MM.1S (cell line): ENCODE measurements around the gene ALG8.
A peak's percentile ranks its signal among the peaks of the same experiment; 100 is the strongest.

Experiments used
- DNase-seq: peaks from one replicate; pipeline ENCODE4 v3.0.0-alpha.2; 2015
- H2AFZ ChIP-seq: fragments of 300-600 bp; sonication (generic); 2 replicates; pipeline ENCODE4 v1.6.0; 2016; ENCODE audit warnings: antibody characterized with exemption, low read length
- H3F3A ChIP-seq: fragments of 300-600 bp; sonication (generic); 2 replicates; pipeline ENCODE4 v1.6.1; 2016; ENCODE audit warnings: mild to moderate bottlenecking, antibody characterized with exemption, low read length, moderate library complexity, mixed read lengths; ENCODE audit not compliant: insufficient read depth
- H3K27ac ChIP-seq: fragments of 300-600 bp; sonication (generic); 2 replicates; pipeline ENCODE4 v1.5.1; 2016; ENCODE audit warnings: mild to moderate bottlenecking, low read length
- H3K27me3 ChIP-seq: fragments of 300-600 bp; sonication (generic); replicated peaks from 2 replicates; pipeline ENCODE4 v1.6.0; 2016; ENCODE audit warnings: low read length; ENCODE audit not compliant: insufficient read depth
- H3K36me3 ChIP-seq: fragments of 300-600 bp; sonication (generic); replicated peaks from 2 replicates; pipeline ENCODE4 v1.6.1; 2016; ENCODE audit warnings: mild to moderate bottlenecking, low read length, mixed read lengths; ENCODE audit not compliant: insufficient read depth
- H3K4me1 ChIP-seq: fragments of 300-600 bp; sonication (generic); 2 replicates; pipeline ENCODE4 v1.6.1; 2016; ENCODE audit warnings: low read length, mixed read lengths
- H3K4me2 ChIP-seq: fragments of 300-600 bp; sonication (generic); 2 replicates; pipeline ENCODE4 v1.6.0; 2016; ENCODE audit warnings: low read depth, low read length
- H3K4me3 ChIP-seq: fragments of 300-600 bp; sonication (generic); 2 replicates; pipeline ENCODE4 v1.5.1; 2016; ENCODE audit warnings: low read length, mixed read lengths
- H3K79me2 ChIP-seq: fragments of 300-600 bp; sonication (generic); 2 replicates; pipeline ENCODE4 v1.6.1; 2016; ENCODE audit warnings: mixed run types, low read length, mixed read lengths
- H3K9ac ChIP-seq: fragments of 300-600 bp; sonication (generic); 2 replicates; pipeline ENCODE4 v1.6.1; 2016; ENCODE audit warnings: low read length, mixed read lengths
- H3K9me2 ChIP-seq: fragments of 300-600 bp; sonication (generic); replicated peaks from 2 replicates; pipeline ENCODE4 v1.6.1; 2016; ENCODE audit warnings: mild to moderate bottlenecking, low read length, mixed read lengths; ENCODE audit not compliant: insufficient read depth
- H3K9me3 ChIP-seq: fragments of 300-600 bp; sonication (generic); replicated peaks from 2 replicates; pipeline ENCODE4 v1.6.1; 2016; ENCODE audit warnings: mild to moderate bottlenecking, low read length, mixed read lengths; ENCODE audit not compliant: insufficient read depth
- H4K20me1 ChIP-seq: fragments of 300-600 bp; sonication (generic); 2 replicates; pipeline ENCODE4 v1.6.1; 2016; ENCODE audit warnings: mild to moderate bottlenecking, low read length, moderate library complexity, mixed read lengths; ENCODE audit not compliant: insufficient read depth
- EZH2 ChIP-seq: fragments of 300-600 bp; sonication (generic); optimal IDR thresholded peaks from 2 replicates; pipeline ENCODE3; 2017; ENCODE audit warnings: low read depth, mild to moderate bottlenecking, antibody characterized with exemption, low read length, mixed read lengths
- EZH2phosphoT487 ChIP-seq: fragments of 300-600 bp; sonication (generic); IDR thresholded peaks from 2 replicates; pipeline ENCODE4 v1.6.1; 2018; ENCODE audit warnings: antibody characterized with exemption, low read length
- TF ChIP-seq, protein P1 (sequence below): fragments of 300-600 bp; sonication (generic); IDR thresholded peaks from 2 replicates; pipeline ENCODE4 v1.5.1; 2016; ENCODE audit warnings: antibody characterized with exemption, low read length, mixed read lengths

The ALG8 gene

GRCh38 chr11:78083021-78083420, 56.4 kb downstream of the ALG8 start:
- Histone ChIP-seq H3K27ac (no peak overlapping the region), H3K79me2 (peaks cover 17% of the 10 kb centered on the region), H3K36me3 (no peaks in the 10 kb centered on the region), H3K9ac (no peak overlapping the region), H3K4me2 (no peak overlapping the region), H2AFZ (no peak overlapping the region), H3K4me3 (no peak overlapping the region), H4K20me1 (no peaks in the 10 kb centered on the region), H3F3A (no peaks in the 10 kb centered on the region), H3K9me3 (no peaks in the 10 kb centered on the region), H3K27me3 (no peaks in the 10 kb centered on the region), H3K4me1 (peaks cover 8% of the 10 kb centered on the region), H3K9me2 (no peaks in the 10 kb centered on the region)
- DNase-seq: no peak
- TF ChIP-seq, protein P1, sequence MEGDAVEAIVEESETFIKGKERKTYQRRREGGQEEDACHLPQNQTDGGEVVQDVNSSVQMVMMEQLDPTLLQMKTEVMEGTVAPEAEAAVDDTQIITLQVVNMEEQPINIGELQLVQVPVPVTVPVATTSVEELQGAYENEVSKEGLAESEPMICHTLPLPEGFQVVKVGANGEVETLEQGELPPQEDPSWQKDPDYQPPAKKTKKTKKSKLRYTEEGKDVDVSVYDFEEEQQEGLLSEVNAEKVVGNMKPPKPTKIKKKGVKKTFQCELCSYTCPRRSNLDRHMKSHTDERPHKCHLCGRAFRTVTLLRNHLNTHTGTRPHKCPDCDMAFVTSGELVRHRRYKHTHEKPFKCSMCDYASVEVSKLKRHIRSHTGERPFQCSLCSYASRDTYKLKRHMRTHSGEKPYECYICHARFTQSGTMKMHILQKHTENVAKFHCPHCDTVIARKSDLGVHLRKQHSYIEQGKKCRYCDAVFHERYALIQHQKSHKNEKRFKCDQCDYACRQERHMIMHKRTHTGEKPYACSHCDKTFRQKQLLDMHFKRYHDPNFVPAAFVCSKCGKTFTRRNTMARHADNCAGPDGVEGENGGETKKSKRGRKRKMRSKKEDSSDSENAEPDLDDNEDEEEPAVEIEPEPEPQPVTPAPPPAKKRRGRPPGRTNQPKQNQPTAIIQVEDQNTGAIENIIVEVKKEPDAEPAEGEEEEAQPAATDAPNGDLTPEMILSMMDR: no peak
- TF ChIP-seq EZH2 (no peak), EZH2phosphoT487 (no peak)

DNA sequence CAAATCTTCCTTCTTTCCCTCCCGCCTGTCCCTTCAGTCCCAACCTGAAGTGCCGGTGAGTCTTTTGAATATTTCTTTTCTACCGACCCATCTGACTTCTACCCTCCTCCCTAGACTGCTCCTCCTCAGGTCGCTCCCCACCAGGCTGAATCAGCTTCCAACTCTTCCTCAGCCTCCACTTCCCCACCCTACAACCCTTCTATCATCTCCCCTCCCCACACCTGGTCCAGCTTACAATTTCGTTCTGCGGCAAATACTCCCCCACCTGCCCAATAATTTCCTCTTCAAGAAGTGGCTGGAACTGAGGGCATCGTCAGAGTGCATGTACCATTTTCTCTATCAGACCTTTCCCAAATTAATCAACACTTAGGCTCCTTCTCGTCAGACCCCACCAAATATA, 57.3 kb downstream of the ALG8 start:
- Histone ChIP-seq H3K9me2 (no peaks in the 10 kb centered on the region), H3F3A (no peaks in the 10 kb centered on the region), H3K9ac (no peak overlapping the region), H4K20me1 (no peaks in the 10 kb centered on the region), H3K4me2 (no peak overlapping the region), H3K27me3 (no peaks in the 10 kb centered on the region), H3K36me3 (no peaks in the 10 kb centered on the region), H3K4me3 (no peak overlapping the region), H2AFZ (no peak overlapping the region), H3K27ac (no peak overlapping the region), H3K9me3 (no peaks in the 10 kb centered on the region), H3K4me1 (peaks cover 8% of the 10 kb centered on the region), H3K79me2 (peaks cover 26% of the 10 kb centered on the region)
- no peak for DNase-seq
- TF ChIP-seq EZH2phosphoT487: no peak
- no peak for TF ChIP-seq EZH2
- TF ChIP-seq, protein P1: no peak

DNA sequence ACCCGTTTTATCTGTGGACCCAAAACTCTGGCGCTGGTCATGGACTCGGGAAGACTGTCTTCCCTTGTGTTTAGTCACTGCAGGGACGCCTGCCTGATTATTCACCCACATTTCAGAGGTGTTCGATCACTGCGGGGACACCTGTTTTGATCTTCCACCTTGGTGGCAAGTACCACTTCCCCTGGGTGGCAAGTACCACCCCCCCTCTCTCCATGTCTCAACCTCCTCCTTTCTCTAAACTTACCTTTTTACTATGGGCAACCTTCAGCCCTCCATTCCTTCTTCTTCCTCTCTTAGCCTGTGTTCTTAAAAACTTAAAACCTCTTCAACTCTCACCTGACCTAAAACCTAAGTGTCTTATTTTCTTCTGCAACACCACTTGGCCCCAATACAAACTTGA, 57.8 kb downstream of the ALG8 start:
- H3K9me2 ChIP-seq: no peaks in the 10 kb centered on the region
- H3K4me2 ChIP-seq: no peak overlapping the region
- H3K9me3 ChIP-seq: no peaks in the 10 kb centered on the region
- TF ChIP-seq, protein P1: no peak
- no peak for TF ChIP-seq EZH2phosphoT487
- TF ChIP-seq EZH2: no peak
- H3F3A ChIP-seq: no peaks in the 10 kb centered on the region
- H3K4me1 ChIP-seq: peaks cover 8% of the 10 kb centered on the region
- no peak overlapping the region for H3K9ac ChIP-seq
- peaks cover 31% of the 10 kb centered on the region for H3K79me2 ChIP-seq
- DNase-seq: no peak
- no peak overlapping the region for H3K4me3 ChIP-seq
- peak overlapping the region; percentile 27; the same call in 1 of the 2 replicates for H2AFZ ChIP-seq
- no peak overlapping the region for H3K27ac ChIP-seq
- H3K27me3 ChIP-seq: no peaks in the 10 kb centered on the region
- no peaks in the 10 kb centered on the region for H4K20me1 ChIP-seq
- H3K36me3 ChIP-seq: no peaks in the 10 kb centered on the region
